Measurements from ENCODE around the gene PSMD1.

Gene PSMD1

DNA sequence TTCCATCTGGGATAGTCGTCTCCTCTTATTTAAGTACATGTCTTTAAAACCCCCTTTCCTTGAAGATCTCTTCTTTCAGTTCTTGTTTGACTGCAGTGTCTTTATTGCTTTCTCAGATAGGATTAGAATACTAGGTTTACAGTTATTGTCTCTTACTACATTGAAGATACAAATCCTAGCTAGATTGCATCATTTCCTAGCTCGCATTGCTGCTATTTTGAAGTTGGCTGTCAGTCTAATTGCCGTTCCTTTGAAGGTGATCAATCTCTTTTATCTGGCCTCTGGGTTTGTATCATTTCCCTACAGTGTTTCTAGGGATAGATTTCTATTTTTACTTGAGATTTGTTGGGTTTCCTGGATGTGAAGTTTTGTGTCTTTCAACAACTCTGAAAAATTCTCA is 162.6 kb downstream of the PSMD1 start:
- H3K27ac ChIP-seq (ENCODE audit: insufficient read depth, low read depth, low read length, poor library complexity, severe bottlenecking): no peak overlapping the region
- 93 to 94% methylated on average over 3 of the region's 3 CpGs for WGBS, 2 experiments
- H3K4me3 ChIP-seq (ENCODE audit: insufficient read depth, low read depth, low read length): no peak overlapping the region
- no peaks in the 10 kb centered on the region for H3K27me3 ChIP-seq (ENCODE audit: control insufficient read depth, insufficient read depth, low read length, poor library complexity, severe bottlenecking)
- no peaks in the 10 kb centered on the region for H3K4me1 ChIP-seq (ENCODE audit: control insufficient read depth, insufficient read depth, low read length)
- peaks cover 23% of the 10 kb centered on the region for H3K36me3 ChIP-seq (ENCODE audit: control insufficient read depth, insufficient read depth, low read length)
- H3K9me3 ChIP-seq (ENCODE audit: control insufficient read depth, low read length): no peaks in the 10 kb centered on the region

DNA sequence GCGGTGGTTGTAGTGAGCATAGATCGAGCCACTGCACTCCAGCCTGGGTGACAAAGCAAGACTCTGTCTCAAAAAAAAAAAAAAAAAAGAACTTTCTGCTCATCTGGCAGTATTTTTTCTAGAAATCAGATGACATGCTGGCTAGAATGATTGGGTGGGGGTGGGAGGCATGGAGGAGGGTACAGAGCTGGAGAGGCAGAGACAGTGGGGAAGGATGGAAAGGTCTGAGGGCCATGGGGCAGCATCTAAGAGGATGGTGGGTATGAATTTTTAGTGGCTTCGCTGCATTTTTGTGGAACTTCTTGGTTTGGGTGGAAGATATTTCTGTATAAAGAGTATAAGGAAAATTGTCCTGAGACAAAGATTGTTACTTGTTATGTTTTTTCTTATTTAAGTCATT is 165.1 kb downstream of the PSMD1 start:
- no peaks in the 10 kb centered on the region for H3K4me1 ChIP-seq (ENCODE audit: control insufficient read depth, insufficient read depth, low read length)
- no peak overlapping the region for H3K4me3 ChIP-seq (ENCODE audit: insufficient read depth, low read depth, low read length)
- H3K27me3 ChIP-seq (ENCODE audit: control insufficient read depth, insufficient read depth, low read length, poor library complexity, severe bottlenecking): no peaks in the 10 kb centered on the region
- no peak overlapping the region for H3K27ac ChIP-seq (ENCODE audit: insufficient read depth, low read depth, low read length, poor library complexity, severe bottlenecking)
- peaks cover 15% of the 10 kb centered on the region for H3K36me3 ChIP-seq (ENCODE audit: control insufficient read depth, insufficient read depth, low read length)
- 97 to 98% methylated on average over 3 of the region's 3 CpGs for WGBS, 2 experiments
- H3K9me3 ChIP-seq (ENCODE audit: control insufficient read depth, low read length): no peaks in the 10 kb centered on the region
